Natural killer cell (primary cell): ENCODE measurements around the gene SLAIN2. TPM values are rescaled to one million over a fixed set of nuclear protein-coding genes. Genes with fewer than 3 reads are reported as not detected.
A peak's percentile ranks its signal among the peaks of the same experiment; 100 is the strongest.
"Not testable (repeated sequence)": the region's sequence is repeated elsewhere in the genome, so short reads cannot be mapped to it uniquely, and the experiment has no call there.

Experiments
- ATAC-seq, 3 donors: fragments of 150-1000 bp in 2 of 3; fragments of 200-7000 bp in 1 of 3; cut with Tn5 transposase; 1 replicate in 1 of 3; 2 replicates in 2 of 3; pipeline ENCODE4 v1.10.0; 2021; ENCODE audit warnings: mild to moderate bottlenecking in 2 of 3, moderate library complexity in 2 of 3
- DNase-seq, 2 donors: peaks; one replicate each; pipeline versions ENCODE4 v3.0.0 to v3.0.0-alpha.2; 2013 to 2021; ENCODE audit warnings: mixed read lengths in 1 of 2
- H3K27ac ChIP-seq: one replicate; pipeline ENCODE4 v1.5.1; 2013; ENCODE audit warnings: mild to moderate bottlenecking, low read length
- H3K27me3 ChIP-seq: one replicate; pipeline ENCODE4 v1.6.1; 2013; ENCODE audit warnings: low read length; ENCODE audit not compliant: control insufficient read depth, insufficient read depth
- H3K36me3 ChIP-seq: one replicate; pipeline ENCODE4 v1.6.1; 2013; ENCODE audit warnings: low read length; ENCODE audit not compliant: control insufficient read depth, insufficient read depth
- H3K4me1 ChIP-seq: one replicate; pipeline ENCODE4 v1.6.1; 2013; ENCODE audit warnings: low read length; ENCODE audit not compliant: control insufficient read depth, insufficient read depth
- H3K4me3 ChIP-seq: one replicate; pipeline ENCODE4 v1.5.1; 2013; ENCODE audit warnings: low read length
- H3K9me3 ChIP-seq: one replicate; pipeline ENCODE4 v1.6.1; 2013; ENCODE audit warnings: low read length; ENCODE audit not compliant: control insufficient read depth, insufficient read depth
- H3K27ac Mint-ChIP-seq, 2 donors: one replicate each; pipeline ENCODE4 v1.8.0; 2022; ENCODE audit warnings: mild to moderate bottlenecking in 2 of 2, mixed read lengths in 2 of 2, moderate library complexity in 1 of 2
- H3K27me3 Mint-ChIP-seq, 2 donors: one replicate each; pipeline ENCODE4 v1.8.0; 2022; ENCODE audit warnings: low read depth in 2 of 2, mixed read lengths in 2 of 2
- H3K36me3 Mint-ChIP-seq: one replicate; pipeline ENCODE4 v1.8.0; 2022; ENCODE audit warnings: mixed read lengths
- H3K4me1 Mint-ChIP-seq, 2 donors: one replicate each; pipeline ENCODE4 v1.8.0; 2022; ENCODE audit warnings: mixed read lengths in 2 of 2
- H3K4me3 Mint-ChIP-seq: one replicate; pipeline ENCODE4 v1.8.0; 2022; ENCODE audit warnings: mild to moderate bottlenecking, moderate library complexity, mixed read lengths
- H3K9me3 Mint-ChIP-seq, 2 donors: one replicate each; pipeline ENCODE4 v1.8.0; 2022; ENCODE audit warnings: mixed read lengths in 2 of 2
- CTCF ChIP-seq: fragments of 200-600 bp; IDR thresholded peaks from one replicate; pipeline ENCODE4 v1.8.0; 2022; ENCODE audit warnings: antibody characterized with exemption
- WGBS: methylation state at CpG from one replicate; pipeline ENCODE4 v1.1.7; 2013; ENCODE audit warnings: missing lambda C conversion rate; ENCODE audit not compliant: insufficient coverage; 5-methylcytosine and 5-hydroxymethylcytosine counted together
- intact Hi-C: fragments of 100-400 bp; cut with micrococcal nuclease; formaldehyde crosslinking; loops from one replicate; pipeline ENCODE4 v1.14.2; 2022
- total RNA-seq, 4 donors: library from RNA; stranded (reverse); fragments of 120-200 nt in 1 of 4; gene quantifications; one replicate each; pipeline versions ENCODE4 v1.2.3 to v1.2.4, GENCODE V29; 2013 to 2022

The SLAIN2 gene
- 100 to 1,000 TPM in 1 of 3 donors, 10 to 100 TPM in 2; 76.9 to 103 (median 98.5) TPM for total RNA-seq
- 58.3 TPM for total RNA-seq (2013)

GRCh38 chr4:48340965-48341775 is at the start of gene SLAIN2:
Gene SLAIN2 (plus strand): TSS chr4:48341529. CDS start chr4:48341740, 211 bp downstream.
- no peaks in the 10 kb centered on the region for H3K9me3 Mint-ChIP-seq
- no peaks in the 10 kb centered on the region for H3K27me3 Mint-ChIP-seq
- Histone ChIP-seq H3K36me3 (no peaks in the 10 kb centered on the region), H3K4me1 (peaks cover 12% of the 10 kb centered on the region), H3K9me3 (no peaks in the 10 kb centered on the region), H3K4me3 (peak within 1 kb of the TSS; percentile 98), H3K27ac (peak within 1 kb of the TSS; percentile 98), H3K27me3 (no peaks in the 10 kb centered on the region)
- under 1% methylated on average over 89 of the region's 89 CpGs for WGBS
- peaks cover 45 to 51% of the 10 kb centered on the region in 2 donors for H3K4me1 Mint-ChIP-seq
- peak within 1 kb of the TSS; percentile 95 for H3K4me3 Mint-ChIP-seq
- H3K27ac Mint-ChIP-seq = peak within 1 kb of the TSS; percentile 93 to 98
- peak; percentile 82 to 93 (median 87) for ATAC-seq
- TF ChIP-seq CTCF = peak; percentile 43
- intact Hi-C loops = loop anchor here (1.0 to 5.0 kb wide), 3 partner anchors 71 to 490 kb away; partner anchors contain the start of gene OCIAD1
- no peaks in the 10 kb centered on the region for H3K36me3 Mint-ChIP-seq
- DNase-seq = peak; percentile 98 to 100

- H3K9me3 Mint-ChIP-seq, H3K4me3 ChIP-seq, H3K9me3 ChIP-seq, DNase-seq, H3K27ac ChIP-seq, ATAC-seq, H3K4me3 Mint-ChIP-seq, intact Hi-C loops, H3K36me3 Mint-ChIP-seq, H3K27me3 ChIP-seq, H3K36me3 ChIP-seq, H3K27ac Mint-ChIP-seq, H3K27me3 Mint-ChIP-seq, H3K4me1 ChIP-seq: not testable (repeated sequence)
- peaks cover 13 to 15% of the 10 kb centered on the region in 2 donors for H3K4me1 Mint-ChIP-seq
- WGBS = 94% methylated on average over 36 of the region's 40 CpGs
Measured at GRCh38 chr4:48292218-48292790, 49.0 kb upstream of the SLAIN2 start.

GRCh38 chr4:48295116-48295515 is 46.2 kb upstream of the SLAIN2 start:
- no peaks in the 10 kb centered on the region for H3K36me3 ChIP-seq
- H3K27ac Mint-ChIP-seq = peak overlapping the region in 1 of 2 donors; percentile 79
- intact Hi-C loops = no loop called here
- H3K4me1 Mint-ChIP-seq = peaks cover 13 to 15% of the 10 kb centered on the region in 2 donors
- no peak overlapping the region for H3K4me3 Mint-ChIP-seq
- no peaks in the 10 kb centered on the region for H3K9me3 Mint-ChIP-seq
- H3K9me3 ChIP-seq = no peaks in the 10 kb centered on the region
- no peak for ATAC-seq
- H3K27me3 ChIP-seq = no peaks in the 10 kb centered on the region
- H3K27me3 Mint-ChIP-seq = no peaks in the 10 kb centered on the region
- TF ChIP-seq CTCF = no peak
- no peak for DNase-seq
- no peak overlapping the region for H3K27ac ChIP-seq
- no peaks in the 10 kb centered on the region for H3K36me3 Mint-ChIP-seq
- H3K4me1 ChIP-seq = peaks cover 4% of the 10 kb centered on the region
- no peak overlapping the region for H3K4me3 ChIP-seq

- 31% methylated on average over 5 of the region's 6 CpGs for WGBS
- intact Hi-C loops = no loop called here
- TF ChIP-seq CTCF = no peak
- Mint-ChIP-seq H3K27ac (peak overlapping the region; percentile 67 to 79), H3K9me3 (no peaks in the 10 kb centered on the region), H3K4me3 (peak overlapping the region; percentile 73), H3K27me3 (no peaks in the 10 kb centered on the region), H3K36me3 (no peaks in the 10 kb centered on the region), H3K4me1 (peaks cover 13 to 15% of the 10 kb centered on the region in 2 donors)
- ATAC-seq (peak; percentile 88 to 96 (median 90)), DNase-seq (peak in 1 of 2 donors; percentile 25)
- Histone ChIP-seq H3K27ac (peak overlapping the region; percentile 20), H3K36me3 (no peaks in the 10 kb centered on the region), H3K4me1 (peaks cover 4% of the 10 kb centered on the region), H3K4me3 (no peak overlapping the region), H3K9me3 (no peaks in the 10 kb centered on the region), H3K27me3 (no peaks in the 10 kb centered on the region)
Measured at GRCh38 chr4:48296365-48296764, 45.0 kb upstream of the SLAIN2 start.
